GM13976 (cell line): Measurements from ENCODE around the gene KDM4B.
A peak's percentile ranks its signal among the peaks of the same experiment; 100 is the strongest.
"Not testable (repeated sequence)": the region's sequence is repeated elsewhere in the genome, so short reads cannot be mapped to it uniquely, and the experiment has no call there.

Source experiments
- DNase-seq: peaks from one replicate; pipeline ENCODE4 v3.0.0; 2012; ENCODE audit warnings: low spot score
- CTCF ChIP-seq: IDR thresholded peaks from 2 replicates; pipeline ENCODE4 v1.5.1; 2012; ENCODE audit warnings: borderline replicate concordance, mild to moderate bottlenecking; ENCODE audit not compliant: insufficient read depth; ENCODE audit errors: extremely low read depth, missing control alignments, control extremely low read depth
- in situ Hi-C: fragments of 300-500 bp; cut with MboI; formaldehyde crosslinking; loops from one replicate; pipeline ENCODE4 v1.12.0; 2022; ENCODE audit warnings: low sequenced_read_pairs, mixed read lengths, inconsistent platforms; ENCODE audit not compliant: unreplicated experiment

KDM4B gene

GRCh38 chr19:5024282-5024681 lies 55.4 kb downstream of the KDM4B start:
- no peak for TF ChIP-seq CTCF
- DNase-seq = no peak
- in situ Hi-C loops = no loop called here

- DNase-seq = no peak
- no peak for TF ChIP-seq CTCF
- in situ Hi-C loops = no loop called here
Observed at GRCh38 chr19:5025027-5025426, 56.1 kb downstream of the KDM4B start.

- no peak for DNase-seq
Observed at GRCh38 chr19:5026706-5027273, 57.9 kb downstream of the KDM4B start.

GRCh38 chr19:5028229-5028886 lies 59.4 kb downstream of the KDM4B start:
- in situ Hi-C loops = no loop called here
- DNase-seq = no peak
- TF ChIP-seq CTCF = no peak

More at GRCh38 chr19:5026706-5027273, 57.9 kb downstream of the KDM4B start:
- TF ChIP-seq CTCF = no peak
- in situ Hi-C loops = no loop called here

GRCh38 chr19:5029596-5029995 lies 60.7 kb downstream of the KDM4B start:
- in situ Hi-C loops, DNase-seq: not testable (repeated sequence)
- peak; percentile 39 for TF ChIP-seq CTCF

GRCh38 chr19:5030136-5030820 lies 61.4 kb downstream of the KDM4B start:
- no peak for DNase-seq
- TF ChIP-seq CTCF = no peak
- in situ Hi-C loops = loop anchor here (10.0 kb wide), 2 partner anchors 155 to 225 kb away; no protein-coding TSS in a partner anchor
